ENCODE data around the gene PDE3A.

The PDE3A gene

DNA sequence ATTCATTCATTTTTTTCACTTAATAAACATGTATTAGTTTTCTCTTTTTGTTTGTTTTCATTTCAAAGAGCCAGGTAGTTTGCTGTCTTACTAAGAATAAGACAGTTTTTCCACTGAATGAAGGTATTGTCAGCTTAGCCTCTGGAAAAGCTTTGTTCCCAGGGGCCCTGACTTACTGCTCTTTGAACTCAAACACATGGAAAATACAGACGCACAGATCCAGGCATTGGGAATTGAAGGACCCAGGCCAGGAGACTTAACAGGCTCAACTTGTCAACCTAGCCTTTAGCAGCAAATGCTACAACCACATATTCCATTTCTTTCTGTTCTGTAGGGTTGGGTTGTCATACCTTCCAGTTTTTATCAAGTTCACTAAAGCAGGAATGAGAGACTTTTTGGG is 288.3 kb downstream of the PDE3A start:
- H3K27me3 Mint-ChIP-seq, result no peaks in the 10 kb centered on the region
- H3K27ac Mint-ChIP-seq, result no peak overlapping the region
- no peaks in the 10 kb centered on the region for H3K4me1 Mint-ChIP-seq
- ATAC-seq (no peak), DNase-seq (no peak)
- H3K4me3 Mint-ChIP-seq, result no peak overlapping the region
- H3K36me3 Mint-ChIP-seq (ENCODE audit: low read depth), result no peaks in the 10 kb centered on the region
- H3K9me3 Mint-ChIP-seq, result peaks cover 14% of the 10 kb centered on the region

DNA sequence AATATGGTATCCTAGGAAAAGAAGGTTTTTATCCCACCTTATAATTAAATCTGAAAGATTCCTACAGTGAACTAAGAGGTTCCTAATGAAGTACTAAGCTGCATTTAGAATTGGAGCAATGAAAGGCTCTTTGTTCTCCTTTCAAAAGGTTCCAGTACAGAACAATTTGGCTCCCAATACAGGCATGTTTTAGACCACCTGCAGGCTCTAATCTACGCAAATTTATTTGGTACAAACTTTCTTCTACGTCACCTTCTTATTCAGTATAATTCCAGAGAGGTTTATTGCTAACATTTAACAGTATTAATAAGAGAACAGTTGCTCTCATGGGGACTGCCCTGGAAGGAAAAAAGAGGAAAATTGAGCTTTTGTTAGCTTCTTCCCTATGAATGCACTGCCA is 289.2 kb downstream of the PDE3A start:
- DNase-seq, result no peak
- Mint-ChIP-seq H3K4me1 (no peaks in the 10 kb centered on the region), H3K9me3 (peaks cover 20% of the 10 kb centered on the region), H3K4me3 (no peak overlapping the region), H3K36me3 (ENCODE audit: low read depth) (no peaks in the 10 kb centered on the region), H3K27me3 (no peaks in the 10 kb centered on the region), H3K27ac (no peak overlapping the region)
- no peak for ATAC-seq

DNA sequence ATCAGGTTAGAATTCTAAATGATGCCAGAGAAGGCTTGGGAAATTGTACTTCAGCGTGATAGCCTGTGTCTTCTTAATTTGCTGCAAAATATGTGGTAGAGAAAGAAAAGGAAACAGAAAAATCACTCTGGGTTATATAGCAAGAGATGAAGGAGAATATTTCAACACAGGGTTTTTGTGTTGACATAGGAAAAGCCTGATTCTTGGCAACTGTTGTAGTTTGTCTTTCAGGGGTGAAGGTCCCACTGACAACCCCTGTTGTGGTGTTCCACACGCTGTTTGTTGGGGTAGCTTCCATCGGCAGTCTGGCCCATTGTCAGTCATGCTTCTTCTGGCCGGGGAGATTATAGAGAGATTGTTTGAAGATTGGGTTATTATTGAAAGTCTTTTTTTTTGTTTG is 313.0 kb downstream of the PDE3A start:
- H3K27ac Mint-ChIP-seq, result no peak overlapping the region
- no peak for ATAC-seq

DNA sequence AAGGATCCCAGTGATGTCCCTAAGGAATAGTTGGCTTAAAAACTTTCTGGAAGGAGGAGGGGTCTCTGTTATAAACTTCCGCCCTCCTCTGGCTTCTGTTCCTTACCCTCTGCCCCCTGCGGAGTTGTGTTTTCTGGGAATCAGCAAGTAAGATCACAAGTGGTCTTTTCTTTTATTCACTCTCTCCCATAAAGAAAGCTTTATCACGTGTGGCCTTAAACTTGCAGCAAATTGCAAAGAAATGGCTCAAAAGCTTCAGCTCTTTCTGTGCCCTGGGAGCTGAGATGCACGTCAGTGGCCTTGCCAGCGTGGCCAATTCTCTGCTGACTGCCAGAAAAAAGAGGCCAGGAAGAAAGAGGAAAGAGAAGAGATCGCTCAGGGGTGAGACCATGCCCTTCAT is 326.9 kb downstream of the PDE3A start, which contains the start of gene SLCO1C1:
Gene SLCO1C1, plus strand, starts transcription at position 101 of the 400 bp plus-strand sequence. CDS start 4,245 bp downstream, outside the sequence.
- Mint-ChIP-seq H3K9me3 (no peaks in the 10 kb centered on the region), H3K27me3 (no peaks in the 10 kb centered on the region), H3K4me3 (no peak within 1 kb of the TSS), H3K4me1 (no peaks in the 10 kb centered on the region), H3K36me3 (ENCODE audit: low read depth) (no peaks in the 10 kb centered on the region), H3K27ac (no peak within 1 kb of the TSS)
- ATAC-seq (no peak), DNase-seq (no peak)

More for the DNA sequence above, 313.0 kb downstream of the PDE3A start:
- H3K4me3 Mint-ChIP-seq, result no peak overlapping the region
- no peaks in the 10 kb centered on the region for H3K4me1 Mint-ChIP-seq
- no peaks in the 10 kb centered on the region for H3K36me3 Mint-ChIP-seq (ENCODE audit: low read depth)
- no peaks in the 10 kb centered on the region for H3K27me3 Mint-ChIP-seq
- H3K9me3 Mint-ChIP-seq, result peaks cover 11% of the 10 kb centered on the region
- no peak for DNase-seq

DNA sequence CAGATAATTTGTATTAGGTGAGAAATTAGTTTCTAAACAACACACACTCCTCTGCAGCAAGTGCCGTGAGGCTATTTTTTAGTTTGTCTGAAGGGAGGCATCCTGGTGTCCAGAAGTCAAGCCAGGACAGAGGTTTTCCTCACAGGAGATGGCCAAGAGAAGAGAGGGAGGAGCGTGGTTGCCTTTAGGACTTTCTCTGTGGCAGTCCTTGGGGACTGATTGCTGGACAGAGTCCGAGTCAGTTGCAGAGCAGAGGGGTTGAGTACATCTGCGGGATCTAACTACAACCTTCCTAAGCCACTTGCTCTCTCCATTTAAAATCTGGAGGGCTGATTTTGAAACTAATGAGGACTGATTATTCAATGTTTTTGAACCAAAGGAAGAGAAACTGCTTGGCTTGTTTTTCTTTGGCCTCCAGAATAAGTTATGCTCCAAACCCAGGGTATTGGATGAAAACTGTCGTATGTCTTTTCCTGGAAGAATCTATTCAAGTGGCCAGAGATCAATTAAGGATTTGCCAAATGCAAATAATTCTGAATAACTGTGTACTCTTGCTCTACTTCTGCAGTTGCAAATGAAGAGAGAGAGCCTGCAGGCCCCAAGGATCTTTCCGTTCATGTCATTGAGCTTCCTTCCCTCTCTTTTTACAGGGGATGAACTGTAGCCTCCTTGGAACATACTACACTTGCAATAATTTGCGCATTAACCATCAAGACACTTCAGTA is 328.0 kb downstream of the PDE3A start:
- Mint-ChIP-seq H3K27ac (no peak overlapping the region), H3K4me1 (no peaks in the 10 kb centered on the region), H3K4me3 (no peak overlapping the region), H3K9me3 (no peaks in the 10 kb centered on the region), H3K27me3 (no peaks in the 10 kb centered on the region), H3K36me3 (ENCODE audit: low read depth) (no peaks in the 10 kb centered on the region)
- DNase-seq (no peak), ATAC-seq (no peak)

DNA sequence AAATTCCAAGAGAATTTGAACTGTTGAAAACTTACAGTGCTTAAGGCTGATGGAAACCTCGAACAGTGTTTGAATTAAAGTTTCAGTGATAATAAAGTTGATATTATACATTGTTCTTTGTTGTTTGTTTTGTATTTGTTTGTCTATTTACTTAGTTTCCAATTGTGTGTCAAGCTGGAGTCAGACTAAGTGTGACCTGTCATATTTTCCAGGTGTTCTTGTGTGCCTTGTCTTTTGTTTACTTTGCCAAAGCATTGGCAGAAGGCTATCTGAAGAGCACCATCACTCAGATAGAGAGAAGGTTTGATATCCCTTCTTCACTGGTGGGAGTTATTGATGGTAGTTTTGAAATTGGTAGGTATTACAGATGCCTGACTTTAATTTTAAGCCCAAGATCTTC is 332.8 kb downstream of the PDE3A start:
- Mint-ChIP-seq H3K27me3 (no peaks in the 10 kb centered on the region), H3K27ac (no peak overlapping the region), H3K4me3 (no peak overlapping the region), H3K9me3 (no peaks in the 10 kb centered on the region), H3K36me3 (ENCODE audit: low read depth) (no peaks in the 10 kb centered on the region), H3K4me1 (no peaks in the 10 kb centered on the region)
- no peak for DNase-seq
- ATAC-seq, result no peak

DNA sequence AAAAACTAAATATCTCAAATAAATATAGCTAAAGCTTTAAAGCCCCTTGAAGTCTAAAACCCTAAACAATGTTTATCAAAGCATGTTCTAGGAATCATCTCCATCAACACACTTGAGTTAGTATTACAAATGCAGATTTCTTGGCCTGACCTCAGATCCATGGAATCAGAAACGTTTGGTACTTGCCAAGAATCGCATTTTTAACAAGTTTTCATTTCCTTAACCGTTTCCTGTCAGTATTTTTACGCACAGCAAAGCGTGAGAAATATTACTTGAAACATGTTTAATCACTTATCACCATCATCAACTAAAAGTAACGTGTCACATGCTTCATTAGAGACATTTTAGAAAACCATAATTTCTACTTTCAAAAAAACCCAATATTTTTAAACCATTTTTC is 336.5 kb downstream of the PDE3A start:
- no peaks in the 10 kb centered on the region for H3K9me3 Mint-ChIP-seq
- no peaks in the 10 kb centered on the region for H3K4me1 Mint-ChIP-seq
- no peak overlapping the region for H3K27ac Mint-ChIP-seq
- H3K4me3 Mint-ChIP-seq, result no peak overlapping the region
- DNase-seq (no peak), ATAC-seq (no peak)
- no peaks in the 10 kb centered on the region for H3K36me3 Mint-ChIP-seq (ENCODE audit: low read depth)
- H3K27me3 Mint-ChIP-seq, result no peaks in the 10 kb centered on the region

DNA sequence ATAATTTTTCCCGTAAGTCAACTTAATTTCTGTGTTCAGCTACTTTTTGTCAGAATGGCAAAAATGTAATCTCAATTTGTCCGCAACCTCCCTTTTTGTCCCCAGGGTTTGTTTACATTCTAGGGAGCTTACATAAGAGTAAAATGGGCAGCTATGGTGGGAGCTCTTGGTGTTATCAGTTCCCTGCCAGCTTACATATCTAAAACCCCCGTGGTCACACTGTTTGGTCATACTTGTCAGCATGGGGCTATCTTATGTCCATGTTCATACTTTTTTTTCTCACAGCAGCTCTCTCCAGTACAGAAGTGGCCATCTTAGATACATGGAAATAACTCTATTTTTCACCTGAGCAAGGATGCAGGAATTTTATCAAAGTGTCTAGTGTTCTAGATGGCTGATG is 343.5 kb downstream of the PDE3A start:
- Mint-ChIP-seq H3K9me3 (no peaks in the 10 kb centered on the region), H3K36me3 (ENCODE audit: low read depth) (no peaks in the 10 kb centered on the region), H3K4me3 (no peak overlapping the region), H3K4me1 (no peaks in the 10 kb centered on the region), H3K27me3 (no peaks in the 10 kb centered on the region), H3K27ac (no peak overlapping the region)
- DNase-seq (no peak), ATAC-seq (no peak)

DNA sequence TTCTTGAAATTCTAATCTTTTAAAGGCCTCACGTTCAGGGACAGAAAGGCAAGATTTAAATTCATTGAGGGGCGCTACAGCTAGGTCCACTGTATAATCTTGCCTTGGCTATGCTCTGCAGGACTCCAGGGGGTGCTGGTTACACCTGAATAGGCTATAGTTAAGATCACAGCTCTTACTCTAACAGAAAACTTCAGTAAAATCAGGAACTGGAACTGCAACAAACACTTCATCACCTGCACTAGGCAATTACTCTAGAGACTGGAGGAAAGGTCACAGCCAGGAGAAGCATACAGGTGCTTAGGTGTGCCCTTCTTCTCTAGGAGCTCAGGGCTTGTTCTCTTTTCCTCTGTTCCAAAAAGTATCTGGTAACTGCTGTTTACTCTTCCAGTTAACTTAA is 347.7 kb downstream of the PDE3A start:
- Mint-ChIP-seq H3K36me3 (ENCODE audit: low read depth) (no peaks in the 10 kb centered on the region), H3K27me3 (no peaks in the 10 kb centered on the region), H3K27ac (no peak overlapping the region), H3K4me3 (no peak overlapping the region), H3K9me3 (no peaks in the 10 kb centered on the region), H3K4me1 (no peaks in the 10 kb centered on the region)
- ATAC-seq (no peak), DNase-seq (no peak)

DNA sequence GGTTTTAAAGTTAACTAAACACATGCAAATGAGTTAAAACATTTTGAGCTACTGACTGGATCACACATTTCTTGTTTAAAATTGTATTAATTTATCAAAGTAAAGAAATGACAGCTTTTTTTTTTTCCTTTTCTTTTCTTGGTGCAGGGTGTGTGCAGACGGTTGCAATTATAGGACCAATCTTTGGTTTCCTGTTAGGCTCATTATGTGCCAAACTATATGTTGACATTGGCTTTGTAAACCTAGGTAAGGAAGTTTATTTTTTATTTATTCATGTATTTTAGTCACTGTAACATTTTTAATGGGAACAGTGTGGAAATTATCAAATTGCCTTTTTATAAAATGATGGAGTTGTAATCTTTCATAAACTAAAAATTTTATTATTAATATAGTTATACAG is 348.6 kb downstream of the PDE3A start:
- DNase-seq (no peak), ATAC-seq (no peak)
- Mint-ChIP-seq H3K27me3 (no peaks in the 10 kb centered on the region), H3K9me3 (no peaks in the 10 kb centered on the region), H3K27ac (no peak overlapping the region), H3K4me3 (no peak overlapping the region), H3K36me3 (ENCODE audit: low read depth) (no peaks in the 10 kb centered on the region), H3K4me1 (no peaks in the 10 kb centered on the region)

DNA sequence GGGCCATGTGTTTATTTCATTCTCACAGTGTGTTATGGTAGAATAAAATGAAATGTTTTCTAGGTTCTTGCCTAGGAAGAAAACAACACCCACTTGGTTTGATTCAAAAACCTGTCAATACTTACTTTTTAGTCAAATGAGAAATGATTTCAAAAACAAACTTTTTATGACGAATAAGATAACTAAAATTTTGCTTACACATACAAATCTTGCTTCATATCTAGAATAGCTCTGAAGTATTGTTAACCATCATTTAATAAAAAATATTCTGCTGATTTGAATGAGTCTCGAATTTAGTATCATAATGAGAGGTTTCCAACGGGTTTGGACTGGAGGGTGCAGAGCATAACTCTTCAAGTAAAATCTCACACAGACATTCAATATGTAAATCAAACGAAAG is 350.0 kb downstream of the PDE3A start:
- H3K27ac Mint-ChIP-seq, result no peak overlapping the region
- no peak overlapping the region for H3K4me3 Mint-ChIP-seq
- ATAC-seq (no peak), DNase-seq (no peak)
- no peaks in the 10 kb centered on the region for H3K36me3 Mint-ChIP-seq (ENCODE audit: low read depth)
- no peaks in the 10 kb centered on the region for H3K9me3 Mint-ChIP-seq
- no peaks in the 10 kb centered on the region for H3K27me3 Mint-ChIP-seq
- H3K4me1 Mint-ChIP-seq, result no peaks in the 10 kb centered on the region

DNA sequence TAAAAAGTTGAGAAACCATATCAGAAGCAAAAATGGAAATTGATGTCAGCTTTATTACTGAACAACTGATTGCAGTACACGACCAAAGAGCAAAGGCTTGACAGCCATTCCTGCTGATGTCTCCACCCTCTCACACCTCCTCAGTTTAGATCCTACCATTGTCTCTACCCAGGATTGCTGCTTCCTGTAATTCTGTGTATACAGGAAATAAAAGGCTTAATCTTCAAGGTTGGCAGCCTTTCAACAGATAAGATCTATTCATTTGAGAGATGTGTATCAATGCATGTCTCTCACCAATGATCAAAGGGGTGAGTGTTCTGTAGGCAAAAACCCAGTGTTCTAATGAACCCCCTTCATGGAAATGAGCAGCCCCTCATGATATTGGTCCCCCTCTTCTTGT is 353.8 kb downstream of the PDE3A start:
- Mint-ChIP-seq H3K36me3 (ENCODE audit: low read depth) (no peaks in the 10 kb centered on the region), H3K27ac (no peak overlapping the region), H3K4me1 (no peaks in the 10 kb centered on the region), H3K9me3 (no peaks in the 10 kb centered on the region), H3K27me3 (no peaks in the 10 kb centered on the region), H3K4me3 (no peak overlapping the region)
- no peak for ATAC-seq
- DNase-seq, result no peak

DNA sequence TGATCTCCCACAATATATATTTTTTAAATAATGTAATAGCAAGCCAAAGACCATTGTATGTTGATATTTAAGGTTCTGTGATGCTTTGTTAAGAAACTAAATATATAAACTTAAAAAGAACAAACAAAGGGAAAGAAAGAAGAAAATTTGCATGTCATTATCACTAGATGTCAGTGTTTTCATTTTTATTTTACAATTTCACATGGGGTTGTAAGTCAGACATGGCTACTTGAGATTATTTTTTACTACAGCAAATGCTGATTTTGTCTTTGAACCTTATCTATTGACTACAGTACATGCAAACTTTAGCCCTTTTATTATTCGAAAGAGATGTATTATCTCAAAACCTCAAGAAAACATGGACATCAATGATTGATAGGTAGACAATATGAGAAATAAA is 362.9 kb downstream of the PDE3A start:
- Mint-ChIP-seq H3K4me3 (no peak overlapping the region), H3K36me3 (ENCODE audit: low read depth) (no peaks in the 10 kb centered on the region), H3K4me1 (no peaks in the 10 kb centered on the region), H3K9me3 (no peaks in the 10 kb centered on the region), H3K27me3 (no peaks in the 10 kb centered on the region), H3K27ac (no peak overlapping the region)
- DNase-seq (no peak), ATAC-seq (no peak)

Measured in activated naive CD8-positive, alpha-beta T cell treated with anti-CD3 and anti-CD28 coated beads, Interleukin-2, amount 50 U/mL, for 24 hours (primary cell).